Retinal pigment epithelial cell (primary cell): Measurements from ENCODE around the gene ZNF146.
"Not testable (repeated sequence)": the region's sequence is repeated elsewhere in the genome, so short reads cannot be mapped to it uniquely, and the experiment has no call there.

Experiments used
- DNase-seq: peaks from one replicate; pipeline ENCODE4 v3.0.0-alpha.2; 2010; ENCODE audit warnings: low read depth
- H3K4me3 ChIP-seq: 2 replicates; pipeline ENCODE4 v1.5.1; 2011; ENCODE audit warnings: mild to moderate bottlenecking, low read length, control low read depth, moderate library complexity
- TF ChIP-seq, protein P1 (sequence below): conservative IDR thresholded peaks from 2 replicates; pipeline ENCODE4 v1.5.1; 2011; ENCODE audit warnings: low read depth, low read length, control low read depth, inconsistent platforms

ZNF146 gene

GRCh38 chr19:36214386-36215275 lies at the start of gene ZNF146, which contains the start of gene ZNF565:
Gene ZNF146, plus strand, starts transcription at chr19:36215106. Its CDS starts 21,335 bp downstream, at chr19:36236441.
Gene ZNF565, minus strand, starts transcription at chr19:36214665. Its CDS starts 12,680 bp downstream, at chr19:36201985.
- H3K4me3 ChIP-seq, result peak within 1 kb of the TSS; percentile 100
- TF ChIP-seq, protein P1, sequence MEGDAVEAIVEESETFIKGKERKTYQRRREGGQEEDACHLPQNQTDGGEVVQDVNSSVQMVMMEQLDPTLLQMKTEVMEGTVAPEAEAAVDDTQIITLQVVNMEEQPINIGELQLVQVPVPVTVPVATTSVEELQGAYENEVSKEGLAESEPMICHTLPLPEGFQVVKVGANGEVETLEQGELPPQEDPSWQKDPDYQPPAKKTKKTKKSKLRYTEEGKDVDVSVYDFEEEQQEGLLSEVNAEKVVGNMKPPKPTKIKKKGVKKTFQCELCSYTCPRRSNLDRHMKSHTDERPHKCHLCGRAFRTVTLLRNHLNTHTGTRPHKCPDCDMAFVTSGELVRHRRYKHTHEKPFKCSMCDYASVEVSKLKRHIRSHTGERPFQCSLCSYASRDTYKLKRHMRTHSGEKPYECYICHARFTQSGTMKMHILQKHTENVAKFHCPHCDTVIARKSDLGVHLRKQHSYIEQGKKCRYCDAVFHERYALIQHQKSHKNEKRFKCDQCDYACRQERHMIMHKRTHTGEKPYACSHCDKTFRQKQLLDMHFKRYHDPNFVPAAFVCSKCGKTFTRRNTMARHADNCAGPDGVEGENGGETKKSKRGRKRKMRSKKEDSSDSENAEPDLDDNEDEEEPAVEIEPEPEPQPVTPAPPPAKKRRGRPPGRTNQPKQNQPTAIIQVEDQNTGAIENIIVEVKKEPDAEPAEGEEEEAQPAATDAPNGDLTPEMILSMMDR, result no peak

DNA sequence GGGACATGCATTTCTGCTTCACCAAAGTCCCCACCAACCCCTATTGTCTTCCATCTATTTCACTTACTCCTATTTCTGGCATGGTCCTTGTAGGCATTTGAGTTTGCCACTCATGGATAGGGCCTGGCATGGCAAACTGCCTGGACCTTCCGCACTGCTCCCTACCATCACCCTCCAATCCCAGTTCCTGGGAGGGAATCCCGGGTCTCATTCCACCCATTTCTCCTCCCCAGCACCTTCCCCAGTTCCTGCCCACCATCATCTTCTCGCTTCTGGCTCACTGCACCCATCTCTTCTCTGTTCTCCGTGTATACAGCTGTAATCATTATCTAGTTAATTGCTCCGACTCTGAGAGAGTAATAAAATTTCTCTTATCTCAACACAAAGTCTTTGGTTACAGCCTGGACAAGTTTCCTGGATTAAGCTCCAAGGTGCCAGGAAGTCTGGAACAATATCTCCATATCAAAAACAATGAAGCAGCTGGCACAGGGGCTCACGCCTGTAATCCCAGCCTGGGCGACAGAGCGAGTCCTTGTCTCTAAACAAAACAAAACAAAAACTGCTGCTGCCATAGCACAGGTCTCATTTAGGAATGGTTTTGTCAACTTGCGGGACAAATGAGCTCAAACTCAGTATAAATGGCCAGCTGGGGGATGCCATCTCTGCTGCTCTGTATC lies 45.7 kb upstream of the ZNF146 start:
- DNase-seq, result peak; percentile 84
- TF ChIP-seq, protein P1, result no peak
- H3K4me3 ChIP-seq, result no peak overlapping the region

More at GRCh38 chr19:36214386-36215275, at the start of gene ZNF146, which contains the start of gene ZNF565:
- peak; percentile 96 for DNase-seq

DNA sequence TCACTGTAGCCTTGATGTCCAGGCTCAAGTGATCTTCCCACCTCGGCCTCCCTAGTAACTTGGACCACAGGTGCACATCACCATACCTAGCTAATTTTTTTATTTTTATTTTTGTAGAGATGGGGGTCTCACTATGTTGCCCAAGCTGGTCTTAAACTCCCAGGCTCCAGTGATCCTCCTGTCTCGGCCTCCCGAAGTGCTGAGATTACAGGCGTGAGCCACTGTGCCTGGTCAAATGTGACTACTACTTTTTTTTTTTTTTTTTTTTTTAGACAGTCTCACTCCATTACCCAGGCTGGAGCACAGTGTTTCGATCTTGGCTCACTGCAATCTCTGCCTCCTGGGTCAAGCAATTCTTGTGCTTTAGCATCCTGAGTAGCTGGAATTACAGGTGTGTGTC lies 42.1 kb upstream of the ZNF146 start:
- H3K4me3 ChIP-seq, result no peak overlapping the region
- TF ChIP-seq, protein P1, result no peak
- DNase-seq, result no peak

DNA sequence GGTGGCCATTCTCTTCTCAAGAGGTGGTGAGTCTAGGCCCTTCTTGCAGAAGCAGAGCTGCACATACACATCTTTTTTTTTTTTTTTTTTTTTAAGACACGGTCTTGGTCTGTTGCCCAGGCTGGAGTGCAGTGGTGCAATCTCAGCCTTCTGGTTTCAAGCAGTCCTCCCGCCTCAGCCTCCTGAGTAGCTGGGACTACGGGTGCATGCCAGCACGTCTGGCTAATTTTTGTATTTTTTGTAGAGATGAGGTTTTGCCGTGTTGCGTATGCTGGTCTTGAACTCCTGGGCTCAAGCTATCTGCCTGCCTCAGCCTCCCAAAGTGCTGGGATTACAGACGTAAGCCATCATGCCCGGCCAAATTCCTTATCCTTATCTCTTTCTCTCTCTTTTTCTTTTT lies 41.1 kb upstream of the ZNF146 start:
- not testable (repeated sequence) for DNase-seq, H3K4me3 ChIP-seq

- H3K4me3 ChIP-seq, DNase-seq: not testable (repeated sequence)
Observed at GRCh38 chr19:36179077-36179476, 35.8 kb upstream of the ZNF146 start.

DNA sequence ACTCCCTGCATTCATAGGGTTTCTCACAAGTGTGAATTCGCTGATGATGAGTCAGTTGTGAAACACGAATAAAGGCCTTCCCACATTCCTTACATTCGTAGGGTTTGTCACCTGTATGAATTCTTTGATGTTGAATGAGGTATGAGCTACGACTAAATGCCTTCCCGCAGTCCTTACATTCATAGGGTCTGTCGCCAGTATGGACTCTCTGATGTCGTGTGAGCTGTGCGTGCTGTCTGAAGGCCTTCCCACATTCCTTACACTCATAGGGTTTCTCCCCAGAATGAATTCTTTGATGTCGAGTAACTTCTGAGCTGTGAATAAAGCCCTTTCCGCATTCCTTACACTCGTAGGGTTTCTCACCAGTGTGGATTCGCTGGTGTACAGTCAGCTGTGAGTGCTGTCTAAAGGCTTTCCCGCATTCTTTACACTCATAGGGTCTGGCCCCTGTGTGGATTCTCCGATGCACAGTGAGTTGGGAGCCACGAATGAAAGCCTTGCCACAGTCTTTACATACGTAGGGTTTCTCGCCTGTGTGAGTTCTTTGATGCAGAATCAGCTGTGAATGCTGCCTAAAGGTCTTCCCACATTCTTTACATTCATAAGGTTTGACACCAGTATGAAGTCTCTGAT lies 32.2 kb upstream of the ZNF146 start:
- peak; percentile 87 for DNase-seq
- TF ChIP-seq, protein P1, result no peak
- H3K4me3 ChIP-seq, result no peak overlapping the region

GRCh38 chr19:36183245-36183628 lies 31.7 kb upstream of the ZNF146 start:
- TF ChIP-seq, protein P1, result no peak
- peak; percentile 93 for DNase-seq
- H3K4me3 ChIP-seq, result no peak overlapping the region

DNA sequence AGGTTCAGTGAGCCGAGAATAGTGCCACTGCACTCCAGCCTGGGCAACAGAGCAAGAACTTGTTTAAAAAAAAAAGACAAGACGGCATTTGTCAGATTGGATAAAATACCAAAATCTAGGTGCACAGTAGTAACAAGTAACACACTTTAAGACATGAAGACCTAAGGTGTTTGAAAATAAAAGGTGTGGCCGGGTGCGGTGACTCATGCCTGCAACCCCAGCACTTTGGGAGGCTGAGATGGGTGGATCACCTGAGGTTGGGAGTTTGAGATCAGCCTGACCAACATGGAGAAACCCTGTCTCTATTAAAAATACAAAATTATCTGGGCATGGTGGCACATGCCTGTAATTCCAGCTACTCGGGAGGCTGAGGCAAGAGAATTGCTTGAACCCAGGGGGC lies 28.2 kb upstream of the ZNF146 start:
- not testable (repeated sequence) for DNase-seq, H3K4me3 ChIP-seq
